ENCODE measurements around the gene OTUD6A.

- TF ChIP-seq CTCF (IDR thresholded peaks at IDR 0.05; ENCODE audit: low read depth, low read length) (no peak), MAX (IDR thresholded peaks at IDR 0.05; ENCODE audit: low read depth, low read length) (no peak), POLR2A (IDR thresholded peaks at IDR 0.05; ENCODE audit: extremely low read depth, insufficient read length) (no peak), MYC (IDR thresholded peaks at IDR 0.05; ENCODE audit: low read depth, low read length) (no peak)
Observed at GRCh38 chrX:70034646-70035045, 27.6 kb upstream of the OTUD6A start.

Measured in NB4 (cell line).